HG03354 (cell line): ENCODE data around the gene CWF19L2.
"Not testable (repeated sequence)": the region's sequence is repeated elsewhere in the genome, so short reads cannot be mapped to it uniquely, and the experiment has no call there.

Source experiments
- ATAC-seq: cut with Tn5 transposase; IDR thresholded peaks from one replicate; pipeline ENCODE4 v1.9.1; 2021; ENCODE audit warnings: mild to moderate bottlenecking; ENCODE audit not compliant: unreplicated experiment, poor library complexity, severe bottlenecking

Gene CWF19L2

GRCh38 chr11:107442715-107443215 is 14.9 kb downstream of the CWF19L2 start:
- ATAC-seq = no peak

- ATAC-seq = no peak
Observed at GRCh38 chr11:107439586-107440167, 17.9 kb downstream of the CWF19L2 start.

GRCh38 chr11:107438148-107438547 is 19.5 kb downstream of the CWF19L2 start:
- no peak for ATAC-seq

GRCh38 chr11:107430525-107430924 is 27.1 kb downstream of the CWF19L2 start:
- ATAC-seq = no peak

- no peak for ATAC-seq
Observed at GRCh38 chr11:107427569-107428180, 29.9 kb downstream of the CWF19L2 start.

- no peak for ATAC-seq
Observed at GRCh38 chr11:107413352-107413751, 44.3 kb downstream of the CWF19L2 start.

- ATAC-seq = no peak
Observed at GRCh38 chr11:107408762-107409211, 48.8 kb downstream of the CWF19L2 start.

- no peak for ATAC-seq
Observed at GRCh38 chr11:107405260-107405659, 52.4 kb downstream of the CWF19L2 start.

GRCh38 chr11:107401131-107401530 is 56.5 kb downstream of the CWF19L2 start:
- ATAC-seq = not testable (repeated sequence)

- ATAC-seq = no peak
Observed at GRCh38 chr11:107397357-107397756, 60.3 kb downstream of the CWF19L2 start.

- ATAC-seq = no peak
Observed at GRCh38 chr11:107392611-107393010, 65.0 kb downstream of the CWF19L2 start.

GRCh38 chr11:107390701-107391100 is 66.9 kb downstream of the CWF19L2 start:
- not testable (repeated sequence) for ATAC-seq

GRCh38 chr11:107387666-107388065 is 70.0 kb downstream of the CWF19L2 start:
- ATAC-seq = no peak

- ATAC-seq = no peak
Observed at GRCh38 chr11:107385361-107385981, 72.2 kb downstream of the CWF19L2 start.

GRCh38 chr11:107384144-107384852 is 73.3 kb downstream of the CWF19L2 start:
- no peak for ATAC-seq

GRCh38 chr11:107372439-107372838 is 85.2 kb downstream of the CWF19L2 start:
- no peak for ATAC-seq

- no peak for ATAC-seq
Observed at GRCh38 chr11:107370390-107370789, 87.2 kb downstream of the CWF19L2 start.

GRCh38 chr11:107359701-107360100 is 97.9 kb downstream of the CWF19L2 start:
- ATAC-seq = no peak

- no peak for ATAC-seq
Observed at GRCh38 chr11:107357877-107358276, 99.7 kb downstream of the CWF19L2 start.

GRCh38 chr11:107354780-107355179 is 102.8 kb downstream of the CWF19L2 start:
- ATAC-seq = no peak
